ENCODE data around the gene EIF1AY.

- TF ChIP-seq CTCF (IDR thresholded peaks at IDR 0.05), result no peak
- no peak for TF ChIP-seq POLR2A (IDR thresholded peaks at IDR 0.05)
- no peak for TF ChIP-seq EP300 (IDR thresholded peaks at IDR 0.05)
Observed at GRCh38 chrY:20576506-20576905, 930 bp downstream of the EIF1AY start.

Data from tibial nerve (tissue), 4 donors.